Glomerular endothelial cell (primary cell): ENCODE data around the gene RFTN1. TPM values are rescaled to one million over a fixed set of nuclear protein-coding genes. Genes with fewer than 3 reads are reported as not detected.

Source experiments
- DNase-seq: peaks from one replicate; pipeline ENCODE4 v3.0.0-alpha.2; 2011; ENCODE audit warnings: low read depth, low spot score; ENCODE audit errors: extremely low read depth
- total RNA-seq: library from RNA; depleted of rRNA; stranded (reverse); fragments of >200 nt; gene quantifications from 2 replicates; pipeline ENCODE4 v1.2.3, GENCODE V29; 2015

Gene RFTN1
- total RNA-seq, 1 donor from 2014 or later = 78.3 TPM

DNA sequence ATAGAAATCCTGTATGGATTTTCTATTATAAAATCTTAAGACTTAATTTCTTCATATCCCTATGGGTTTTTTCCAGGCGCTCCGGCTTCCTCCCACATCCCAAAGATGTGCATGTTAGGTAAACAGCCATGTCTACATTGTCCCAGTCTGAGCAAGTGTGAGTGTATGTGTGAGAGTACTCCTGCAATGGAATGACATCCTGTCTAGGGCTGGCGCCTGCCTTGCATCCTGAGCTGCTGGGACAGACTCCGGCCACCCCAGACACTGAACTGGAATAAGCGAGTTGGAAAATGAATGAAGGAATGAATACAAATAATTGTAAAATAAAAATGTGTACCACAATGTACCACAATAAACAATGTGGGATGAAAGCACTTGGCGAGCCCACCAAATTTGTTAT is 69.2 kb downstream of the RFTN1 start:
- DNase-seq = no peak

DNA sequence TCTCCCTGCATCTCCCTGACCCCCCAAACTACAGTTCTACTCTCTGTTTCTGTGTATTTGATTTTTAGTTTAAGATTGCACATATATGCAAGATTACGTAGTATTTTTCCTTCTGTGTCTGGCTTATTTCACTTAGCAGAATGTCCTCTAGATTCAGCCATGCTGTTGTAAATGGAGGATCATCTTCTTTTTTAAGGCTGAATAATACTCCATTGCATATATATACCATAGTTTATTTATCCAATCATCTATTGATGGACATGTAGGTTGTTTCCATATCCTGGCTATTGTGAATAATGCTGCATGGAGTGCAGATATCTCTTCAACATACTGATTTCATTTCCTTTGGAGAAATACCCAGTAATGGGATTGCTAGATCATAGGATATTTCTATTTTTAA is 70.8 kb downstream of the RFTN1 start:
- DNase-seq = no peak

DNA sequence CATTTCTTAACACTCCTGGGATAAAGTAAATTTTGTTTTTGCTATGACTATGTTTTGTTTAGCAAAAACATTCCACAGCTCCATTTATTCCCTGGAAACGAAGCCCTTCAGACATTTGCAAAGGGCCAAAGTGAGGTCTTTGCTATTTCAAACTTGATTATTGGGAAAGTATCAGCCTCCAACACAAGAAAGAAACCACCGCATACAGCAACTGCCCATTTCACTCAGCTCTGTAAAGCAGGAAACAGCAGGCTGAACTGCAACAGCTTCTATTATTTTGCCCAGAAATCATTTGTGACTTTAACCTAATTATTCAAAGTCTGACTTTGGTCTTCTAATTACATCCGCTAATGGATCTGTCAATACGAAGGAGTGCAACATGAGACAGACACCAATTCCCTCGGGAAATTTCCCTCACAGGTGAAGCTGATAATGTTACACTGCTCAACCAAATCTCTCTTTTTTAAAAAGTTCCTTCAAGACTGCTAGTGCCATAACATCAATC is 72.1 kb downstream of the RFTN1 start:
- DNase-seq = no peak

DNA sequence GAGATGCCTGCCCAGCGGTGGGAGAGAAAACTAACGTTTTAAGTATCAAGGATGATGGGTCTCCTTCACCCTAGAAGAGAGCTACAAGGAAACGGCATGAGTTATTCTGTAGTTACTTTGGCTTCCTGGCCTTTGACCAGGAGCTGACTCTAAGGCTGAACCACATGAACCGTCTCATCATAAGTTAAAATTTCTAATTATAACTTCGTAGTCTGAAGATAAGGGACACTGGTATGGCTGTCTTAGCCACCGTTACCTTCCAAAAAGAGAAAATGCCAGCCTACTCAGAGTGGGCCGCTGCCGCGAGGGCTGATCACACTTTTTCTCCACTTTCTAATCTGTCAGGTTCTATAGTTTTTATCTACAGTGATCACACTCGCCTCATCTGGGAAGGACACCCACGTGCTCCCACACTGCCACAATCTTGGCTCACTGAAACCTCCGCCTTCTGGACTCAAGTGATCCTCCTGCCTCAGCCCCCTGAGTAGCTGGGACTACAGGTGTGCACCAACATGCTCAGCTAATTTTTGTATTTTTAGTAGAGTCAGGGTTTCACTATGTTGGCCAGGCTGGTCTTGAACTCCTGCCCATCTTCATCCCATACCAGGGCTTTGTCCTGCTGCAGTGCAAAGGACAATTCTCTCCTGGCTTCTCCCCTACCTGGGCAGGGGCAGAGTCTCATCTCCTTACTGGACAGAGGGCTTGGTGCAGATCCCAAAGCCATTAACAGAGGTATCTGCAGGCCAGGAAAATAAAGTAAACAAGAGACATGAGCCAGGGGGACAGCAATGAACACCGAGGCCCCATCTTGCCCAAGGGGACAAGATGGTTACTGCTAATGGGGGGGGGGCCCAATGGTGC is 73.4 kb downstream of the RFTN1 start:
- no peak for DNase-seq

DNA sequence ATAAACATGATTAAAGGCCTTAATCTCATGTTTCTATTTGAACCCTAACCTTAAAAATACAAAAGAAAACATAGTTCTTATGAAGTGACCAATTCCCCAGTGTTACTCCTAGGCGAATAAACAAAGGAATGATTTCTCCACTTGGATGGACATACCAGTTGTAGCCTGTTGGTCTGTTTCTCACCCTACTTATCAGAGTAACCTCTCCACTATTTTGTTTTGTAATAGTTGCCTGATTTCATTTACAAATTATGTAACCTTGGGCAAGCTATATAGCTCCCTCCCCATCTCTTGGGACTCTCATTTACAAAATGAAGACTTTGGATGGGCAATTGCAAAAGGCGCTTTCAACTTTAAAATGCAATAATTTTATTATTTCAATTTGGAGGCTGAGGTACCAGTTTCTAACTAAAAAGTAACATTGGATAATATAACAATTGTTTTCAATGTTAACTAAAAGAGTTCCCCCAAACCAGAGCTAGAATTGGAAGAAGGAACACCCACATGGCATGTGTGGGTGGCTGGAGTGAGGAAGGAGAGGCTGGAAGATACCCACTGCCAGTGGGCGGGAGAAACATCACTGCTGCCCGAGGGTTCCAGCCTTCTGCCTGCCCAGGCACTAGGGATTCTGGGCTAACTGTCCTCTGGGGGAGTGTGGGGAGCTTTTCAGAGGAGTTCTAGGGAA is 74.2 kb downstream of the RFTN1 start:
- DNase-seq = no peak

DNA sequence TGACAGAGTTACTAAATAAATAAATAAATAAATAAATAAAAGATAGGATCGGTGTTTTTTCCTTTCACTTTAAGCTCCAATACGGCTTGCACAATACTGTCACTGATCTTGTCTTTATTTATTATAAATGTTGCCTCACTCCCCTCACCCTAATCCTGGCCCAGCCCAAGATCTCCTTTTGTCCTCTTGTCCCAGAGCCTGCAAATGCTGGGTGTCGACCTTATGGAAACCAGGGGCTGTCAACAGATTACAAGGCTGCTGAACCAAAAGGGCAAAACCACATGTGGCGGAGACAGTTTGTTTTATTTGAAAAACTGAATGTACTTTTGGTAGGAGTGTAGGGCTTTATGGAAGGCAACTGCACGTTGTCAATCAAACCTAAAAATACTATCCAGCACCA is 75.9 kb downstream of the RFTN1 start:
- DNase-seq = no peak

DNA sequence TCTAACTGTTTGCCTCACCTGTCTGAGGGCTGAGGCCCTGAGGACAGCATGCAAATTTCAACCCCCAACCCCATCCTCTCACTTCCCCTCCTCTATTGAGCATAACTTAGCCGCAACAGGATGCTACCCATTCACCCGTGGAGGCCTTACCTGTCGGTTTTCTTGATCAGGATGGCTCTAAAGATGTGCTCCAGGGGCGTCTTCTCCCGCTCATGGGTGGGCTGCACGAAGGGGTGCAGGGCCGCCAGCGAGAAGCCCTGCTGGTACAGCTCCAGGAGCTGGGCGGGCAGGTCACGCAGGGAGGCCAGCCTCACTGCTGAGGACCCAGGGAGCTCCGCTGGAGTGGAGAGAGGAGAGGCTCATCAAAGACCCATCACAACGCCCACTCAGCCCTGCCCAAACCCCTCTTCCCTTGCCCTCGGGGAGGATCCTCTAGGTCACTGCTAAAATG is 79.8 kb downstream of the RFTN1 start:
- no peak for DNase-seq

DNA sequence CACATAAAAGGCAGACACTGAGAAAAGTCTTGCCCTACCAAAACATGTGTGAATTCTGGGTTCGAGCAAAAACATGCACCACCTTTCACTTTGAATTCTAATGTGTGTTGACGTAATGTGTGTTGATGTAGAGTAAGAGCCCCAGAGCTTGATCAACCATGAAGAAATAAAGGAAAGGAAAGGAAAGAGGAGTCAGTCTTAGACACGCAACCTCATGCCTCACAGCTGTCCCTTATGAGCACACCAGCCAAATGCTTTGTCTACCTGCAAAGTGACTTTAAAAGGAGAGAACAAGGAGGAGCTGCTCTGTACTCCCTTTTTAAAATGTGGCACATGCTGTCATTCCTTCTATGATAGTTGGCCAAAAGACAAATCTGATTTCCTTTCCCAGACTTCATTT is 80.8 kb downstream of the RFTN1 start:
- no peak for DNase-seq

DNA sequence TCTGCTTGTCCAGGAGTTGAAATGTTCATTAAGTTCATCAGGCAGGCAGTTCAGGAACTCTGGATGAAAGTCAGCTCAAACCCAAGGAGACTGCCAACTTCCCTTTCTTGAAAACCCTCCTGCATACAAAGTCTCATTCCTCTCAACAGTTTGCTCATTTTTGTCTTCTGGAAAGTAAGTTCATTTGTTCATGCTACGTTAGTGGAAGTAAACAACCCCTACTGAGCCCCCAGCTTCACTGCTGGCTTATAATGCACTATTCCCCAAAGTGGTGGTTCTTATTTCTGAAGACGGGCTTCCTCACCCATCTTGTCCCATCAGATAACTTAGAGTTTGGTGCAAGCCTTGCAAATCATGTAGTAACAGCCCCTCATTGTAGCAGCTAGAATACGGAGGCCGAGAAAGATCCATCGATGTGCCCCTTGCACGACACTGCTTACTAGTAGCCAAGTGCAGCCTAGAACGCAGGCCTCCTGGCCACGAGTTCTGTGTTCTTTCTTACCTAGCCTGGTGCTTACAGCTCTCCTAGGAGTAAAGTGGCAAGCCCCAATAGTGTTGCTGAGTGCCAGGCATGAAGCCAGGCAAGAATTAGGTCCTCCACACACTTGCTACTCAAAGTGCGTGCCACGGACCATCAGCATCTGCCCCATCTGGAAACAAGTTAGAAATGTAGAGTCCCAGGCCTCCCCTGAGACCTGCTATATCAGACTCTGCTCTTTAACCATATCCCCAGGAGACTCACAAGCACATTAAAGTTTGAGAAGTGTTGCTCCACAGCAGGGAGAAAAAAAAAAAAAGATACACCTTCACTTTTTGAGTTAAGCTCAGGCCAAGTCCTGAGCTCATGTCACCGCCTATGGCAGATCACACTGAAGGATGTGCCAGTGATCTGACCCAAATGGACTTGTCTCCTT is 82.5 kb downstream of the RFTN1 start:
- no peak for DNase-seq

DNA sequence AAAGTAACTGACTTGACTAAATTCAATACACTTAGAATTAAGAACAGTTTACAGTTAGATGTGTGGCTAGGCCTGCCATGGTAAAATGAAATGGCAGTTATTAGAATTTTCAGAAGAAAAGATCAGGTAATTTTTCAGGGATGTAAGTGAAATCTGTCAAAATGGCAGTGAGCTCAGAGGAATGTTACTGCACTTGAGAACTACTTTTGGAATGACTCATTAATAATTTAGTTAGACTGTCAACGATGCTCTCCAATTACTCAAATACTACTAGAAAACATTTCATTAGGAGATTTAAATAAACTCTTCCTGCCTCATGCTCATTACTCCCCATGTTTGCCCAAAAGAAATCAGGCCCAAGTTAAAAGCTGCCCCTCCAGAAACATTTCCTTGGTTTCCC is 84.4 kb downstream of the RFTN1 start:
- no peak for DNase-seq

DNA sequence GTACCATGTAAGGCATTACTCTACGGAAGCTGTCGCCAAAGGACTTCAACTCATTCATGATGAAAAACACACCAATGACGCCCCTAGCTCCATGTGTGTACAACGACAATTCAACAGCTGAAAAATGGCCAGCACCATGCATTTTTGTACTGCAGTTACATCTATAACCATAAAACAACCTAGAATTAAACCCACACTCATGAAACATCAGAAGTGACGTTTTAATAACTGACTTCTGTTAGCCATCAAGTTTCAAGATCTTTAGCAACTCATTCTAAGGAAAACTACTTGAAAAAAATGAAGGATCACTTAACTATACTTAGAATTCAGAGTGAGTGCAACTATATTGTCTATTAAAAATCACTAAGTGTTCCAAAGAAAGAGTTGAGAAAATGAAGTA is 84.9 kb downstream of the RFTN1 start:
- no peak for DNase-seq

DNA sequence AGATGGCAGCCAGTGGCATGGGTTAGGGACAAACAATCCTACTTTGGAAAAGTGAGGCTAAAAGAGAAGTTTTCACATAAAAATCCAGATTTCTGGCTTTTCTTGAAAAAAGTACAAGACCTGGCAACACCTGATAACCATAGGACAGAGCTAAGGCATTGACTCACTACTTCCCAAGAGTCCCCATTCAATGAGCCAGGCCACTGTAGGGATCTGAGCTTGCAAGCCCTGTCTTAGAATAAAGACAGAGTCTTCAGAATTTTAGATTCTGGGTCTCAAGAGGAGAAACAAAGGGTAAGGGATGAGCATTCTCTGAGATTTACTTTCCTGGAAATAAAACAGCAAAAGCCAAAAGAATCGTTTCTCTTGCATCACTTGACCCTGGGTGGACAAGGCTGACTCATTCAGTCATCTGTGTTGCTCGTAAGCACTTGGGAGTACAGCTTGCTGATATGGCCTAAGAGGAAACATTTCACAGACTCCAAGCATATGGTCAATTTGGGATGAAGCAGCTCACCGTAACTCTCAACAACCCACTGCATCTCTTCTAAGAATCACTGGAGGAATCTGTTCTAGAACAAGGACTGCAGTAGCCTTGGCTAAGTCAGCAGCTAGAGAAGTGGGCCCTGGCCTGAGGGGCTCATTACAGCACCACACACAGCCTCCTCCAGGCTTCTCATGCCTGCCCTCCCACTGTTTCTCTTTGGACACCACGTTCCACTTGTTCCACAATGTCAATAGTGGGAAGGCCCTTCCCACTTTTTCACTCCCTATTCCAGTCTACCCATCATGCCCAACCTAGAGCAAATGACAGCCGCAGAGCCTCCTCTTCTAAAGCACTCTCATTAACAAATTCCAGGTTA is 86.2 kb downstream of the RFTN1 start:
- no peak for DNase-seq

DNA sequence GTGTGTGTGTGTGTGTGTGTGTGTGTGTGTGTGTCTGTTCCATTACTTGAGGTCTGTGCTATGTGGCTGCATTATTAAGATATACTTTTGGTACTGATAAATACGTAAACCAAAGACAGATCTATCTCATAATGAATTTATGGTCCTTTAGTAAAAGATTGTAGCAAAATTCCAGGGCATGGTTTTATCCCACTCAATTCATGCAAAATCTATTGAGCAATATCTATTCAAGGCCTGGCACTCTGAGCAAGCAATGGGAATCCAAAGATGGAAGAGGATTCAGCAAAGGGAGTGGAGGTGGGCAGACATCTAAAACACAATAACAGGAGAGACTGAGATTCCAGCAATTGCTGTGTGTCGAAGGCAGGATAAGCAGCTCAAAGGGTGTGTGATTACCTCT is 86.8 kb downstream of the RFTN1 start:
- DNase-seq = no peak

DNA sequence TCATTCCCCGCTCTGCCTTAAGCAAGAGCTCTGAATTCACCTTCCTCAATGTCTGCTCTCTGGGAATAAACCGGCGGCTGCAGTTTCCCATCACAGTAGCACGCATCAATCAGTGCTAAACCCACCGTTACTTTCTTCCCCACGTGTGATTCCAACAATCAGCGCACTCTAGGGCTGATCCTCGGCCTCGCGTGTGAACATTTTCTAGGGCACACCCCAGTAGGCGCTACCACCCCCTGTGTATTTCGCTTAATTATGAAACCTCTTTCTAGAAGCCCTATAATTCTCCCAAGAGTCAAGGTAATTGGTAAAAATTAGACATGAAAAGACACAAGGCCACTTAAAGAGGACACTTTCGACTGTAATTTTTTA is 87.5 kb downstream of the RFTN1 start:
- DNase-seq = no peak

DNA sequence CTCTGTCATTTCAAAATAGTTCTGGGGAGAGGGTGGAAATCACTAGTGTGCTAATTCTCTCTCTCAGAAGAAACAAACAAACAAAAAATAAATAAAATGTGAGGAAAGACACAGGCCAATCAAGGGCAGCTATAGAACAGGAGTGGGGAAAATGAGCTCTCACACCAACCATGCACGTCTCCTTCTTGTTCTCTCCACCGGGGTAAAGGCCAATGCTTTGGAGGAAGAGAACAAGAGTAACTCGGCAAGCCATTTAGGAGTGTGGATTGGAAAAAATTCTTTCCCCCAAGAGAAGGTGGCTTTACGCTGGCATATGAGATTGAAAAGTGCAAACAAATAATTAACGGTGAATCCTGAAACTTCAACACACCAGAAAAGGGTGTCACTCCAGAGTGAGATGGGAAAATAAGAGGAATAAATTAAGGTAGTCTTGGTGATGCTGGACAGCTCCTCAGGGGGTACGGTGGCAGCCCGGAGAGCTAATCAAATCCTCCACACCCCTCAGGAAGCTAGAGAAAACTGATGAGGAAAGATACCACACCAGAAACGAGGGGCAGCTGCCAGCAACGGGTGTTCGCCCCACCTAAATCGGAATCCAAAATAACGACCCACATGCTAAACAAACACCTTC is 88.0 kb downstream of the RFTN1 start:
- DNase-seq = no peak

DNA sequence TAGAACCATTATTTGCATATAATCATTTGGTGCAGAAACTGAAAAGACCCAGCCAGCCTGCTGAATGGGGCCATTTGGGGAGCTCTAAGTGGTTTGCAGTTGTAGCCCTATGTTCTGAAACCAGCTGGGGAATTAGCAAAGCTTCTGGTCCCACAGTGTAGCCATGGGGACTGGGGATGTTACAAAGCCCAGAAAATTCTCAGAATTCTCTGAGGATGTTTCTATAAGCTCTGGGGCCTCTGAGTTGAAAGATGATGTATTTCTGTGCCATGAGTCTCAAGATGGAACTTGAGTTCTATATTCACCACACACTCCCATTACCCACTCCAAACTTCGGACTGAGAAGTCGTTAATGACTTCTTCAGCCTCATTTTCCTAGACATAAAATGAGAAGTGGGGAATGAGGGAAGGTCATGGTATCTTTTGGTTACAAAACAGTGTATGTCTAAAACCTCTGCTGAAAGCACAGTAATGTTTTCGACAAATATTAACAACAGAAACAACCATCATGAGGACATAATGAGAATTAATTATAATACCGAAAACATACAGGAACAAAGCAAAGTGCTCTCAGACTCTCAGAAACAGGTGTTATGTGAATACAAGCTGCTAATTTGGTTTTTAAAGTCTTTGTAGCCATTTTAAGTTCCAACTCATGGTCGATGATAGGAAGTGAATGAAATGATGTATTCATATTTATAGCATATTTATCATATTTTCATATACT is 89.4 kb downstream of the RFTN1 start:
- DNase-seq = no peak

DNA sequence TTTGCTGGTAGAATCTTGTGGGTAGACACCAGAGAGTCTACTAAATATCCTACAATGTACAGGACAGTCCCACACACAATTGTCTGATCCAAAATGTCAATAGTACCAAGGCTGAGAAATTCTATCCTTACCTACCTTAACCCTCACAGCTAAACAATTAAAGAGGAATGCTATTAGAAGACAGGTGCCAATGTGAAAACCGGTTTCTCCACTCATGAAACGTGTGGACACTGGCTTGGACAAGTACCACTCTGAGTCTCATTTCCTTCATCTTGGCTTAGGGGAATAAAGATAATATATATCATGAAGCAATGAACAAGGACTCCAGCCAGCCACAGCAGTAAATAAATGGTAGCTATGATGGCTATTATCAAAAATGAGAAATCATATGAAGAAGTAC is 90.2 kb downstream of the RFTN1 start:
- DNase-seq = no peak

DNA sequence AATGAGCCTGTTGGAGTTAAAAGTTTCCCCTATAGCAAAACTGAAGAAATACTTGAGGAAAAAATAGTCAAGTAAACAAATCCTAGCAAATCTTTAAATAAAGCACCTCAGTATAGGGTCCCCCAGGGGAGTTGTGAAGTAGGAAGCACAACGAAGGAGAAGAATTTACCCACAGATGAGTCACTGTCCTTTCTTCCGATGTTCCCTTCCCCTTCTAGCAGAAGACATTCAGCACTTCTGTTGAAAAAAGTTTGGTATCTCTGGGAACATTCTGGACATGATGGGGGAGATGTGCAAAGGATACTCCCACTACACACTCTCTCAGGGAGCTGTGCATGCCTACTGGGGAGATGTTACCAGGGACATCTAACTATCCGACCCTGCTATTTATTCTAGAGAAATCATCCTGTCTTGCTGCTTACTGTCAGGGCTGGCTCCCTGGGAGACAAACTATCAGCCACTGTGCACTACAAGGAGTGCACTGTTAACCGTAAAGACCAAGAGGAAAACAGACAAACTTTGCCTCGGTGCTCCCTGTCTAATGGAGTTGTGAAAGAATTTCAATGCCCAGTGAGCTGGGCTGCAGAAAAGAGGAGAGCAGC is 93.8 kb downstream of the RFTN1 start:
- no peak for DNase-seq
